Left ventricle myocardium inferior (tissue), 1 donor: Measurements from ENCODE around the gene PNLIPRP3. TPM values are rescaled to one million over a fixed set of nuclear protein-coding genes. Genes with fewer than 3 reads are reported as not detected.

ENCODE experiments used
- DNase-seq: peaks from one replicate; pipeline ENCODE4 v3.0.0-alpha.2; 2020
- H3K27ac ChIP-seq: fragments of 200-600 bp; replicated peaks from 2 replicates; pipeline ENCODE4 v1.8.0; 2021
- H3K27me3 ChIP-seq: fragments of 200-600 bp; 2 replicates; pipeline ENCODE4 v1.8.0; 2021; ENCODE audit warnings: low read depth
- H3K36me3 ChIP-seq: fragments of 200-600 bp; 2 replicates; pipeline ENCODE4 v1.8.0; 2021
- H3K4me1 ChIP-seq: fragments of 200-600 bp; 2 replicates; pipeline ENCODE4 v1.8.0; 2021
- H3K4me3 ChIP-seq: fragments of 200-600 bp; 2 replicates; pipeline ENCODE4 v1.8.0; 2021; ENCODE audit warnings: mild to moderate bottlenecking, moderate library complexity
- H3K9me3 ChIP-seq: fragments of 200-600 bp; replicated peaks from 2 replicates; pipeline ENCODE4 v1.8.0; 2021
- intact Hi-C: fragments of 100-400 bp; cut with micrococcal nuclease; formaldehyde crosslinking; loops from one replicate; pipeline ENCODE4 v1.11.0; 2022
- total RNA-seq: library from RNA; stranded (reverse); fragmentation: NEBNext Ultra II Directional; extraction: Animal tissue kit (Norgen Biotek cat#: 25700); gene quantifications from one replicate; pipeline ENCODE4 v1.2.1, GENCODE V29; 2021
- TF ChIP-seq, protein P1 (sequence below): fragments of 200-600 bp; IDR thresholded peaks from 2 replicates; pipeline ENCODE4 v1.8.0; 2021; ENCODE audit warnings: antibody characterized with exemption, mild to moderate bottlenecking, borderline replicate concordance
- donor health status: DM: no; HTN: yes; CAD: no; lungs with severe emphysema.

Gene PNLIPRP3
- total RNA-seq, 1 donor from 2014 or later = not detected

GRCh38 chr10:116524736-116525135, 97.1 kb downstream of the PNLIPRP3 start:
- TF ChIP-seq, protein P1, sequence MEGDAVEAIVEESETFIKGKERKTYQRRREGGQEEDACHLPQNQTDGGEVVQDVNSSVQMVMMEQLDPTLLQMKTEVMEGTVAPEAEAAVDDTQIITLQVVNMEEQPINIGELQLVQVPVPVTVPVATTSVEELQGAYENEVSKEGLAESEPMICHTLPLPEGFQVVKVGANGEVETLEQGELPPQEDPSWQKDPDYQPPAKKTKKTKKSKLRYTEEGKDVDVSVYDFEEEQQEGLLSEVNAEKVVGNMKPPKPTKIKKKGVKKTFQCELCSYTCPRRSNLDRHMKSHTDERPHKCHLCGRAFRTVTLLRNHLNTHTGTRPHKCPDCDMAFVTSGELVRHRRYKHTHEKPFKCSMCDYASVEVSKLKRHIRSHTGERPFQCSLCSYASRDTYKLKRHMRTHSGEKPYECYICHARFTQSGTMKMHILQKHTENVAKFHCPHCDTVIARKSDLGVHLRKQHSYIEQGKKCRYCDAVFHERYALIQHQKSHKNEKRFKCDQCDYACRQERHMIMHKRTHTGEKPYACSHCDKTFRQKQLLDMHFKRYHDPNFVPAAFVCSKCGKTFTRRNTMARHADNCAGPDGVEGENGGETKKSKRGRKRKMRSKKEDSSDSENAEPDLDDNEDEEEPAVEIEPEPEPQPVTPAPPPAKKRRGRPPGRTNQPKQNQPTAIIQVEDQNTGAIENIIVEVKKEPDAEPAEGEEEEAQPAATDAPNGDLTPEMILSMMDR = no peak
- no peak overlapping the region for H3K4me3 ChIP-seq
- H3K9me3 ChIP-seq = no peaks in the 10 kb centered on the region
- intact Hi-C loops = no loop called here
- H3K27ac ChIP-seq = no peak overlapping the region
- H3K27me3 ChIP-seq = peaks cover 43% of the 10 kb centered on the region
- no peak for DNase-seq
- no peaks in the 10 kb centered on the region for H3K4me1 ChIP-seq
- no peaks in the 10 kb centered on the region for H3K36me3 ChIP-seq

DNA sequence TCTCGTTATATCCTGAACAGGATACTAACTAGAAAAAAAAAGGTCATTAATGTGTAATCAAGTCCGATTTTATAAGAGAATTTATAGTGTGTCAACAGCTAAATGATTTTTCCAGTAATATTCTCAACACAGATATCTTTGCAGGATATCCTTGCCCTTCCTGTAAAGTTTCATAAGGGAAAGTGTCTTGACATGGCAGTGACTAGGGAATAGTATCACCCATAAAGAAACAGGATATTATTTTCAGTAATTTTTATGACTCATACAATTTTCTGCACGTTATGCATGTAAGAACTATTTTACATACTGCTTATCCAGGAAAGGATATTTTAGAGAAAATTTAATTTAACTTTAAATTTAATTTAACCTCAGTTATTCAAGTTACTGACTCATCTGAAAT, 98.6 kb downstream of the PNLIPRP3 start:
- Histone ChIP-seq H3K9me3 (peaks cover 9% of the 10 kb centered on the region), H3K4me3 (no peak overlapping the region), H3K27me3 (peaks cover 49% of the 10 kb centered on the region), H3K27ac (no peak overlapping the region), H3K4me1 (no peaks in the 10 kb centered on the region), H3K36me3 (no peaks in the 10 kb centered on the region)
- no peak for DNase-seq
- TF ChIP-seq, protein P1 = no peak
- intact Hi-C loops = no loop called here

Other genes with a start within 250 kb of the PNLIPRP3 start
- gene GFRA1, start 154.6 kb upstream of the PNLIPRP3 start, total RNA-seq = 5.1 TPM
- gene CCDC172, start 103.4 kb upstream of the PNLIPRP3 start, total RNA-seq = not detected
- not detected for gene PNLIP, start 118.1 kb downstream of the PNLIPRP3 start, total RNA-seq
- not detected for gene PNLIPRP1, start 163.1 kb downstream of the PNLIPRP3 start, total RNA-seq
- gene PNLIPRP2, start 193.1 kb downstream of the PNLIPRP3 start, total RNA-seq = not detected